ENCODE data around the gene CD58.

Gene CD58

DNA sequence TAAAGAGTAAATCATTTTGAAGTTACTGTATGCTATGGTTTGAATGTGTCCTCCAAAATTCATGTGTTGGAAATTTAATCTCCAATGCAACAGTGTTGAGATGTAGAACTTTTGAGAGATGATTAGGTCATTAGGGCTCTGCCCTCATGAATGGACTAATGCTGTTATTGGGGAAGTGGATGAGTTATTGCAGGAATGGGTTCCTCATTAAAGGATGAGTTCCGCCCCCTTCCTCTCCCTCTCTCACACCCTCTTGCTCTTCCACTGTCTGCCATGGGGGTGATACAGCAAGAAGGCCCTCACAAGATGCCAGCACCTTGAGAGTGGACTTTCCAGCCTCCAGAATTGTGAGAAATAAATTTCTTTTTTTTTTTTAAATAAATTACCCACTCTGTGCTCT is 100.2 kb downstream of the CD58 start:
- DNase-seq (ENCODE audit: low spot score) = no peak

DNA sequence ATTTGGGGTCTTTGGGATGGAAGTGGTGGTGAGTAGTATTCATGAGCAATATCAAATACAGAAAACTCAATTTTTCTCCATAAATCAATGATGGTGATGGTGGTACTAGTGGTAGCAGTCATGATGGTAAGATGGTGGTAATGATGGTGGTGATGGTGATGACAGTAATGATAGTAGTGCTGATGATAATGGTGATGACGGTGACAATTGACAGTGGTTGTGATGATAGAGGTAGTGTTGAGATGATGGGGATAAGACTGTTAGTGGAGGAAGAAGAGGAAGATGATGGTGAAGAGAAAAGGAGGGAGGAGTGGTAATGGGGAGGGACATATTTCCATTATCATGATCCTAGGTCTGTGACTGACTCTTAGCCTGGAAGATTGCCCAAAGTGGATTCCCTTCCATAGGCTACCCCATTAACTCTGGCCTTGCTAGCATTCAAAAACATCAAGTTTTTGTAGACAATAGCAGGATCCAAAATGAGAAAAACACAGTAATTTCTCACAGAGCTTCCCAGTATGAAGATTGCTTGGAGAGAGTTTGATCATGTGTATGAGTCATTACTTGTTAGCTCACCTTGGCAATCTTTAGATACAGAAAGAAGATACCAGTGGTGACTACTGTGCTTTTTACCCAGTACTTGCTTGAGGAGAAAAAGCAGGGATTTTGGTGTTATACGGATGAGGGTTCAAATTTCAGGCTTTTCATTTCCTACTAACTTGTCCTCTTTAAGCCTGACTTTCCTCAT is 103.8 kb downstream of the CD58 start:
- DNase-seq (ENCODE audit: low spot score) = no peak

DNA sequence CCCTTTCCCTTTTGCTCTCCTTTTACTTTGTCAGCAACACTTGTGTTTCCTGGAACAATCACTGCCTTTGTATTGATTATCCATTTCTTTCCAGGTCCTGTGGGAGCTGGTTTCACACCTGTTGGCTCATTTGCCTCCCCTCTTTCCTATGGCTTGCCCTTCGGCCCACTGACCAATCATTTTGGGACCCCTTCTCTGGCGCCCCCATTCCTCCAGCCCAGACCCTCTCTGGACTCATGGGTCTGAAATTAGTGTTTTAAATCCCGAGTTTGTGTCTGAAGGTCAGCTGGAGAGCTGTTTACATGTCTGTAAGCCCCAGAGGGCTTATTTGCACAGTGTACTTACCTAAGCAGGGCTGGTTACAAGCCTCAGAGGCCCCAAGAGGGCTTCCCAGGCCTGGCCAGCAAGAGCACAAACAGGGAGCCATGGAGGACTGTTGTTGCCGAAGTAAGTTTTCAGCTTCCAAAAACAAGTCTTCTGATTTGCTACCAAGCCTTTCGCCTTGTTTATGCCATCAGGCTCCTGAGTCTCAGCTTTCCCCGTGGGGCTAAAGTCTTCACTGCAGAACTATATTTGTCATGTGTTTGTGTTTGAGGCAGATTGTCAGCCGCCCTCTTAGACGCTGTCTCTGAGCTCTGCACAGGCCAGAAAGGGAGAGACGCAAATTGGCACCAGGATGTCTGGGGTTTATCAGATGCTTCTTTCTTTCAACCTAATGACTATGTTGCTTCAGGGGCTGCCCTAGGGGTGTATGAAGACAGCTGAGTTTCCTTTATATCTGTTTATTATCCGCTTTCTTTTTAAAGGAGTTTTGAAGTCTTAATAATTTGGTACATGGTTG is 104.8 kb downstream of the CD58 start:
- no peak for DNase-seq (ENCODE audit: low spot score)

DNA sequence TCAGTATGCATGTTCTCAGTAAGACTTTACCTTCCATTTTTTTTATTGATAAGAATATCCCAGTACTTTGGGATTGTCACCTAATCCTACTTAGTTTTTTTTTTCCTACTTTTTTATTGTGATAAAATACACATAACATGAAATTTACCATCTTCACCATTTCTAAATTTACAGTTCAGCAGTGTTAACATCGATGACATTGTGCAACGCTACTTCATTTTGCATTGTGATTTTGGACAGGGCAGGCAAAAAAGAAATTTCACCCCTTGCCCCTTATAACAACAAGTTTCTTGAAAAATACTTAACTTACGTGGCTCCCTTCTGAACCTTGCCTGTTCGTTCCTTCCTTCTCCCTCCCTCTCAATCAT is 105.4 kb downstream of the CD58 start:
- DNase-seq (ENCODE audit: low spot score) = no peak

Data from CD4-positive, alpha-beta T cell treated with Interleukin-2 at 100 ng/mL for 4 hours (primary cell).